GM18909 (cell line): ENCODE results near the gene IL21.
"Not testable (repeated sequence)": the region's sequence is repeated elsewhere in the genome, so short reads cannot be mapped to it uniquely, and the experiment has no call there.

Source experiments
- ATAC-seq: cut with Tn5 transposase; IDR thresholded peaks from one replicate; pipeline ENCODE4 v1.9.1; 2021; ENCODE audit warnings: mild to moderate bottlenecking; ENCODE audit not compliant: unreplicated experiment, poor library complexity

IL21 gene

DNA sequence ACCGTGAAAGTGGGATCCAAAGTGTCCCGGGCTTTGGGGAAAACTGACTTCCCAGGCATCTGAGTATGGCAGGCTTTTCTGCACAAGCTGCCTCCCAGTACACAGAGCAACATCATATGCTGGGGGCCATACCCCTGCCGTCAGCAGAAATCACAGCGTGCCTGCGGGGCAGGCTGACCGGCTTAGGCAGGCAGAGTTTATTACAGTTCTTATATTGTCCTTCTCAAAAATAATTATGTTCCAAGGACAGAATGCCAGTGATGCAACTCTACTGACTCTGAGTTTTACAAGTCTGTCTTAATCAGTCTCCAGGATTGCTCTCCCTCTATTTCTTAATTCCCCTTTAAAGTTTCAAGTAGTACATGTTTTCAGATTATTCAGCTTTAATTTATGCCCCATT, 37.0 kb downstream of the IL21 start:
- ATAC-seq: no peak

DNA sequence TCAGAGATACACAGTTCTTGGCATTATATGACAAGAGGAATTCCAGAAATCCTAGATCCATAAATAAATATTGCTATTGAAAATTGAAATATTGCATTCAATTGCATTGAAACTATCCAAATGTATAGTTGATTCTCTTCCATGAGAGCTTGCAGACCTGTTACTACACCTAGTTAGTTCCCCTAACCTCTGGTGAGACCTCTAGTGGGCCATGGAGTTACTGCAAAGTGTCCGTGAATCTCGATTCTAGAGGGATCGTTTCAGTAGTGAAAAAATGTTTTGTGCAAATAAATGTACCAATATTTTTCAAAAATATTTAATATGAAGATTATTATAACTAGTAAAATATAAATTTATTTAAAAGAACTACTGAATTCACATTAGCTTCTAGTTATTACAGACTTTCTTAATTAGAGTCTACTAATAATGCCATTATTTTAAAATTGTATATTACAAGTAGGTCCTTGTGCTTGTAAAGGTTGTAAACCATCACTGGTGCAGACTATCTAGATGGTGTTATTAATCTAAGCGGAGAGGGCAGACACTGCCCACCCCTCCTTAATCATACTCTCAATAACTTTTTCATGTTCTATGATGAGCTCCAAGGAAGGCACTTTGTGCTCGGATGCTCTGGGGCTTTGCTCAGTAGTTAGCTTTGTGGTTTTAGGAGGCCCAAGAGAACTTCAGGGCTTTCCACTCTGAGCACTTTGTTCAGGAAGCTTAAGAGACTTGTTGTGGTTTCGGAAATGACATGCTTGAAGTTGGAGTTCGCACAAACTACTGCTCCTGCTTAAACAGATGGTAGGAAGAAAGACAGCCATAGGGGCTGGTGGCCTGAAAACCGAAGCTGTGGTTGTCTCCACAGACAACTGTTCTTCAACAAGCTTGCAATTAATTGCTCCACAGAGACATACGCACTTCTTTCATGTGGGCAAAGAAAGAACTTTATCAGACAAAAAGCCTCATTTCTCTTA, 42.8 kb downstream of the IL21 start:
- ATAC-seq: peak; percentile 85

DNA sequence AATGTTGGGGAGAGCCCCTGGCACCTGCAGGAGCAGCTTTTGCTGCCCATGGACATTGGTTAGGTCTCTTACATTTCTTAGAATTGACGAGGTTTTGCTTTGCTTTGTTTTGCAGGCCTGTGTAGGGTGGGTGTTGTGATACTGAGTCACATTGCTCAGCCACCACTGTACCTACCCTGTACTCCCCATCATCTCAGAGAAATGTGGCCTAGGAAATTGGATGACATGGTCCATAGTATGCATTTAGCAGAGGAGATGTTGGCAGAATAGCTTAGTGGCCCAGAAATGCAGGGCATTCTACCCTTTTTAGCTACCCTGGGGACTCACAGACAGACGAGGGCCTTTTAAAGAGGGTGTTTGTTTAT, 43.7 kb downstream of the IL21 start:
- no peak for ATAC-seq

DNA sequence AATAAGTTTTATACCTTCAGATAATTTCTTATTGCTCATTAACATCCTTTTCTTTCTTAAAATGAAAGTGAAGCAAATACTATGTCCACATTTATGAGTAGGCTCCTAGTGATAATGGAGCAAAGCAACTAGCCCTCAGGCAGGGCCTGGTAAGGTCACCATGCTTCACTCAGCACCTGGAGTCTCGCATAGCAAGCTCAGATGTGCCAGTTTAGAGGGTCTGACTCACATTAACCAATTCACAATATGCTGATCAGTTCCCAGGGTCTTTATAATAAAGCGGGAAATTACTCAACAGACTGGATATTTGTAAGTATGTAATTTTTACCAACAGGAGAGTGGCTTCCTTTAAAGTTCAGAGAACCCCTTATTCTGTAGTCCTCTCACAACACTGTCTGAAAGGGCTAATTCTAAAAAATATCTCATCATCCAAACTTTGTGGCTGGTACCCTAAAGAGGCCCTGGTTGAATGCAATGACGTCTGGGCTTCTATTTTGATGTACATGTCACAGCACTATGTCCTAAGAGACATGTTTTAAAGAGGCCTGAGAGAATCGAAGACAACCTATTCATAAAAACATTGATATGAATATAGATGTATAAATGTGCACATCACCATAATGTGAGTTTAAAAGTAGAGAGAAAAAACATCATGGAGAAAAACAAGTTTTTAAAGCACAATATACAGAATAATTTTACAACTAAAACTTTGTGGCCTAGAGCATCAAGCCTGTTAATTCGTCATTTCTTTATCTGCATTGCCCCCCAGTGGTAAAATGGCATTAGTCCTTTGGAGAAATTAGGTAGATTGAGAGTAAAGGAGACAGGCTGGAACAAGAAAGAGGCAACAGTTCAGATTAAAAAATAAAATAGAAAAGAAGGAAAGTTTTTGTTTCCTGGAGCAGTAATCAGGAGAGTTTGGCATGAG, 44.3 kb downstream of the IL21 start:
- peak; percentile 69 for ATAC-seq

DNA sequence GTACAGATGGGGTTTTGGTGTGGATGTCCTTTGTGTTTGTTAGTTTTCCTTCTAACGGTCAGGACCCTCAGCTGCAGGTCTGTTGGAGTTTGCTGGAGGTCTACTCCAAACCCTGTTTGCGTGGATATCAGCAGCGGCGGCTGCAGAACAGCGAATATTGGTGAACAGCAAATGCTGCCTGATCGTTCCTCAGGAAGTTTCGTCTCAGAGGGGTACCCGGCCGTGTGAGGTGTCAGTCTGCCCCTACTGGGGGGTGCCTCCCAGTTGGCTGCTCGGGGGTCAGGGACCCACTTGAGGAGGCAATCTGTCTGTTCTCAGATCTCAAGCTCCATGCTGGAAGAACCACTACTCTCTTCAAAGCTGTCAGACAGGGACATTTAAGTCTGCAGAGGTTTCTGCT, 46.5 kb downstream of the IL21 start:
- ATAC-seq: not testable (repeated sequence)

DNA sequence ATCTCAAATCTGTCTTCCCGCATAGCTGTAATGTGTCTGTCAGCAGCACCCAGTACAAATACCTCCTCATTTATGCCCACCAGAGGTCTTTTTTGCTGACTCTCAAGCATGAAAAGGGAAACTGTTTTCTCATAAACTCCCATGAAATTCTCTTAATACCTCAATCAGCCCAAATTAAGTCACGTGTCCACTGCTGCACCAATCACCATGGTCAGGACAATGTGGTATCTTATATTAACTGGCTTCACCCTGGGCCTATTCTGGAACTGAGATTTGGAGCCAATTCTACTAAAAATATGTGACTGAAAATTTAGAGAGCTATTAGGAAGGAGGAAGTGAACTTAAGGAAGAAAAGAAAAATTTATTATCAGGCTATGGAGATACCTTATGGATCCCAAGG, 58.4 kb downstream of the IL21 start:
- ATAC-seq: no peak
